ENCODE measurements around the gene CYB561D2. TPM values are rescaled to one million over a fixed set of nuclear protein-coding genes. Genes with fewer than 3 reads are reported as not detected.

Gene CYB561D2
- total RNA-seq, 1 experiment from 2014 or later: 16.8 TPM

DNA sequence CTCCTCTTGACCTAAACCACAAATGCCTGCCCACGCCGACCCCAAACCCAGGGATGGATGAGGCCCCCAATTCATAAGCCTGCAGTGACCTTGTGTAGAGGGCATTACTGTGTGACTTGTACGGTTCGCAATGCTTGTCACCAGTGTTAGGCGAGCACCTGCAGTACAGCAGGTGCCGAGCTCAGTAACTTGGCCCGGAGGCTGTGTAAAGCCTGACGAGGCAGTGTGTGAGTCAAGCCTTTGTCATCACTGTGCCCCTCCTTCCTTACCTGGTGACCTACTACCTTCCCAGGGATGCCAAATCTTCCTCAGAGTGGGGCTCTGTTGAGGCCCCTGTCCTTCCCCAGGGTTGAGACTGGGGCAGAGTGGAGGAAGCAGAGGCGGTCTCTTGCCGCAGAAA is 45.8 kb downstream of the CYB561D2 start:
- Mint-ChIP-seq H3K36me3 (ENCODE audit: insufficient read depth in 1 of 3, low read depth in 3 of 3) (0 out of 7 replicates have a peak, but pooled peaks cover 0 to 4% (median 0%) of the 10 kb centered on the region in 3 experiments), H3K27ac (no peak overlapping the region)

More for the DNA sequence above, 45.8 kb downstream of the CYB561D2 start:
- Histone ChIP-seq H3K9me3 (ENCODE audit: control insufficient read depth, low read depth, low read length) (no peaks in the 10 kb centered on the region), H4K8ac (replicated peaks; ENCODE audit: insufficient read length, low read depth, low read length) (no peak overlapping the region), H3K18ac (ENCODE audit: insufficient read length, low read depth, low read length) (no peak overlapping the region), H3K9ac (ENCODE audit: extremely low read depth, insufficient read length, low read length) (no peak overlapping the region), H3K14ac (ENCODE audit: insufficient read depth, low read length) (no peak overlapping the region), H3K27me3 (ENCODE audit: insufficient read depth, low read length) (no peaks in the 10 kb centered on the region), H4K5ac (ENCODE audit: insufficient read length, low read depth, low read length) (no peak overlapping the region), H3K23ac (ENCODE audit: insufficient read length, low read depth, low read length) (no peak overlapping the region), H3K79me2 (ENCODE audit: insufficient read depth, low read length) (no peaks in the 10 kb centered on the region), H3K4ac (ENCODE audit: low read depth, low read length) (no peak overlapping the region), H3K4me1 (ENCODE audit: insufficient read depth, low read length) (no peaks in the 10 kb centered on the region), H2BK15ac (ENCODE audit: low read depth, low read length) (no peak overlapping the region), H4K20me1 (ENCODE audit: control insufficient read depth, insufficient read depth, insufficient read length) (no peaks in the 10 kb centered on the region), H4K91ac (ENCODE audit: insufficient read length, low read depth, low read length) (no peak overlapping the region), H3K56ac (ENCODE audit: insufficient read length, low read depth, low read length) (no peak overlapping the region), H2BK20ac (ENCODE audit: low read depth, low read length, poor library complexity, severe bottlenecking) (no peak overlapping the region), H3K23me2 (ENCODE audit: insufficient read length, low read depth, low read length, poor library complexity, severe bottlenecking) (no peaks in the 10 kb centered on the region), H3K79me1 (ENCODE audit: insufficient read depth, low read depth, low read length, poor library complexity, severe bottlenecking) (no peaks in the 10 kb centered on the region), H3T11ph (ENCODE audit: low read length) (no peak overlapping the region), H3K27ac (ENCODE audit: insufficient read length, low read depth, low read length) (no peak overlapping the region), H2BK120ac (ENCODE audit: low read depth, low read length, poor library complexity, severe bottlenecking) (no peak overlapping the region), H2BK5ac (ENCODE audit: insufficient read length, low read length) (no peak overlapping the region), H2BK12ac (ENCODE audit: insufficient read length, low read depth, low read length) (no peak overlapping the region), H2AK5ac (ENCODE audit: insufficient read length, low read length) (no peak overlapping the region), H3K4me2 (ENCODE audit: insufficient read depth, insufficient read length, low read length) (no peak overlapping the region), H2AFZ (ENCODE audit: low read length) (no peak overlapping the region)
- Mint-ChIP-seq H3K9me3 (no peaks in the 10 kb centered on the region), H3K27me3 (ENCODE audit: low read depth) (peaks cover 6% of the 10 kb centered on the region), H3K4me3 (no peak overlapping the region), H3K4me1 (no peaks in the 10 kb centered on the region)
- no CpG with 5 or more reads among the region's 10 CpGs for whole genome bisulfite sequencing (ENCODE audit: extremely low coverage, insufficient read length, low lambda C conversion rate)
- DNase-seq: no peak
- TF ChIP-seq, protein P1, sequence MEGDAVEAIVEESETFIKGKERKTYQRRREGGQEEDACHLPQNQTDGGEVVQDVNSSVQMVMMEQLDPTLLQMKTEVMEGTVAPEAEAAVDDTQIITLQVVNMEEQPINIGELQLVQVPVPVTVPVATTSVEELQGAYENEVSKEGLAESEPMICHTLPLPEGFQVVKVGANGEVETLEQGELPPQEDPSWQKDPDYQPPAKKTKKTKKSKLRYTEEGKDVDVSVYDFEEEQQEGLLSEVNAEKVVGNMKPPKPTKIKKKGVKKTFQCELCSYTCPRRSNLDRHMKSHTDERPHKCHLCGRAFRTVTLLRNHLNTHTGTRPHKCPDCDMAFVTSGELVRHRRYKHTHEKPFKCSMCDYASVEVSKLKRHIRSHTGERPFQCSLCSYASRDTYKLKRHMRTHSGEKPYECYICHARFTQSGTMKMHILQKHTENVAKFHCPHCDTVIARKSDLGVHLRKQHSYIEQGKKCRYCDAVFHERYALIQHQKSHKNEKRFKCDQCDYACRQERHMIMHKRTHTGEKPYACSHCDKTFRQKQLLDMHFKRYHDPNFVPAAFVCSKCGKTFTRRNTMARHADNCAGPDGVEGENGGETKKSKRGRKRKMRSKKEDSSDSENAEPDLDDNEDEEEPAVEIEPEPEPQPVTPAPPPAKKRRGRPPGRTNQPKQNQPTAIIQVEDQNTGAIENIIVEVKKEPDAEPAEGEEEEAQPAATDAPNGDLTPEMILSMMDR (conservative IDR thresholded peaks at IDR 0.05): no peak

Measured in H9 (cell line).